Neural progenitor cell (in vitro differentiated cells): ENCODE data around the gene SUGP1. TPM values are rescaled to one million over a fixed set of nuclear protein-coding genes. Genes with fewer than 3 reads are reported as not detected.
A peak's percentile ranks its signal among the peaks of the same experiment; 100 is the strongest.

Experiments
- DNase-seq: peaks from one replicate; pipeline ENCODE4 v3.0.0-alpha.2; 2016; ENCODE audit warnings: low spot score
- H2AFZ ChIP-seq: fragments of 200-600 bp; sonication (generic); replicated peaks from 2 replicates; pipeline ENCODE4 v1.6.1; 2016; ENCODE audit warnings: antibody characterized with exemption
- H3F3A ChIP-seq: fragments of 200-600 bp; sonication (generic); 2 replicates; pipeline ENCODE4 v1.6.1; 2016; ENCODE audit warnings: antibody characterized with exemption, low read depth
- H3K27ac ChIP-seq: fragments of 200-600 bp; sonication (generic); 2 replicates; pipeline ENCODE4 v1.5.1; 2016; ENCODE audit warnings: mild to moderate bottlenecking
- H3K27me3 ChIP-seq: fragments of 200-600 bp; sonication (generic); 2 replicates; pipeline ENCODE4 v1.6.1; 2016; ENCODE audit warnings: mild to moderate bottlenecking, moderate library complexity
- H3K36me3 ChIP-seq: fragments of 200-600 bp; sonication (generic); 2 replicates; pipeline ENCODE4 v1.5.1; 2016
- H3K4me1 ChIP-seq: fragments of 200-600 bp; sonication (generic); 2 replicates; pipeline ENCODE4 v1.6.1; 2016; ENCODE audit warnings: mixed run types
- H3K4me2 ChIP-seq: fragments of 200-600 bp; sonication (generic); 2 replicates; pipeline ENCODE4 v1.6.1; 2016
- H3K4me3 ChIP-seq: fragments of 200-600 bp; sonication (generic); 2 replicates; pipeline ENCODE4 v1.5.1; 2016
- H3K79me2 ChIP-seq: fragments of 200-600 bp; sonication (generic); 2 replicates; pipeline ENCODE4 v1.6.1; 2016; ENCODE audit warnings: low read depth
- H3K9ac ChIP-seq: fragments of 200-600 bp; sonication (generic); 2 replicates; pipeline ENCODE4 v1.6.1; 2016
- H3K9me3 ChIP-seq: fragments of 200-600 bp; sonication (generic); 2 replicates; pipeline ENCODE4 v1.5.1; 2016; ENCODE audit warnings: low read depth
- H4K20me1 ChIP-seq: fragments of 200-600 bp; sonication (generic); 2 replicates; pipeline ENCODE4 v1.6.1; 2016; ENCODE audit warnings: low read depth
- H3K27ac Mint-ChIP-seq: 3 replicates; pipeline ENCODE4 v1.8.0; 2021; ENCODE audit warnings: mixed read lengths
- H3K27me3 Mint-ChIP-seq: 2 replicates; pipeline ENCODE4 v1.8.0; 2022; ENCODE audit warnings: low read depth, mild to moderate bottlenecking, inconsistent platforms, moderate library complexity, mixed read lengths; ENCODE audit not compliant: insufficient read depth
- H3K36me3 Mint-ChIP-seq: 3 replicates; pipeline ENCODE4 v1.8.0; 2021; ENCODE audit warnings: mixed read lengths
- H3K4me1 Mint-ChIP-seq: 3 replicates; pipeline ENCODE4 v1.8.0; 2021; ENCODE audit warnings: mixed read lengths
- H3K4me3 Mint-ChIP-seq: 3 replicates; pipeline ENCODE4 v1.8.0; 2021; ENCODE audit warnings: mild to moderate bottlenecking, moderate library complexity, mixed read lengths
- H3K9me3 Mint-ChIP-seq: 3 replicates; pipeline ENCODE4 v1.8.0; 2020; ENCODE audit warnings: mixed read lengths
- EZH2 ChIP-seq: fragments of 200-600 bp; sonication (generic); IDR thresholded peaks from 2 replicates; pipeline ENCODE4 v1.6.1; 2017; ENCODE audit warnings: antibody characterized with exemption, mild to moderate bottlenecking, moderate library complexity
- EZH2phosphoT487 ChIP-seq: fragments of 200-600 bp; sonication (generic); IDR thresholded peaks from 2 replicates; pipeline ENCODE4 v1.6.1; 2017; ENCODE audit warnings: antibody characterized with exemption
- total RNA-seq: library from RNA; depleted of rRNA; stranded (reverse); fragments of >200 nt; gene quantifications from 2 replicates; pipeline ENCODE4 v1.2.3, GENCODE V29; 2015; ENCODE audit warnings: low replicate concordance
- TF ChIP-seq, protein P1 (sequence below): fragments of 200-600 bp; sonication (generic); IDR thresholded peaks from 2 replicates; pipeline ENCODE4 v1.5.1; 2017; ENCODE audit warnings: antibody characterized with exemption, mild to moderate bottlenecking

Gene SUGP1
- total RNA-seq, 1 donor from 2014 or later = 46.1 TPM

DNA sequence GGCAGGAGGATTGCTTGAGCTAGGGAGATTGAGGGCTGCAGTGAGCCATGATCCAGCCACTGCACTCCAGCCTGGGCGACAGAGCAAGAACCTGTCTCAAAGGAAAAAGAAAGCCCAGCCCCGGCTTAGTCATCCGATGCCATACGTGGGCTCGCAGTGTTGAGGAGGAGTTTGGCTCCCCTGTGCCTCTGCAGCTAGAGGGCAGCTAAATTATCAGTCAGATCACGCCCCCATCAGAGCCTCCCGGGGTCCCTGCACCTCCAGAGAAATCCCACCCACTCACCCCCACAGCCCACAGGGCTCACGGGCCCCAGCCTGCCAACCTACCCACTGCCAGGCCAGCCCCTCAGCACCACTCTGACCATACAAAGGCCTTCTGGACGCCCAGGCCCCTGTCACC, 28.0 kb upstream of the SUGP1 start:
- Mint-ChIP-seq H3K27me3 (peaks cover 4% of the 10 kb centered on the region), H3K9me3 (no peaks in the 10 kb centered on the region), H3K27ac (no peak overlapping the region), H3K4me3 (no peak overlapping the region), H3K4me1 (no peaks in the 10 kb centered on the region), H3K36me3 (peaks cover 21% of the 10 kb centered on the region)
- no peak overlapping the region for H3K9ac ChIP-seq
- H3K9me3 ChIP-seq = no peaks in the 10 kb centered on the region
- H3K27ac ChIP-seq = no peak overlapping the region
- no peaks in the 10 kb centered on the region for H3K79me2 ChIP-seq
- no peaks in the 10 kb centered on the region for H3F3A ChIP-seq
- no peak overlapping the region for H2AFZ ChIP-seq
- H3K27me3 ChIP-seq = no peaks in the 10 kb centered on the region
- H4K20me1 ChIP-seq = peaks cover 6% of the 10 kb centered on the region
- TF ChIP-seq EZH2 = no peak
- no peak for TF ChIP-seq EZH2phosphoT487
- TF ChIP-seq, protein P1, sequence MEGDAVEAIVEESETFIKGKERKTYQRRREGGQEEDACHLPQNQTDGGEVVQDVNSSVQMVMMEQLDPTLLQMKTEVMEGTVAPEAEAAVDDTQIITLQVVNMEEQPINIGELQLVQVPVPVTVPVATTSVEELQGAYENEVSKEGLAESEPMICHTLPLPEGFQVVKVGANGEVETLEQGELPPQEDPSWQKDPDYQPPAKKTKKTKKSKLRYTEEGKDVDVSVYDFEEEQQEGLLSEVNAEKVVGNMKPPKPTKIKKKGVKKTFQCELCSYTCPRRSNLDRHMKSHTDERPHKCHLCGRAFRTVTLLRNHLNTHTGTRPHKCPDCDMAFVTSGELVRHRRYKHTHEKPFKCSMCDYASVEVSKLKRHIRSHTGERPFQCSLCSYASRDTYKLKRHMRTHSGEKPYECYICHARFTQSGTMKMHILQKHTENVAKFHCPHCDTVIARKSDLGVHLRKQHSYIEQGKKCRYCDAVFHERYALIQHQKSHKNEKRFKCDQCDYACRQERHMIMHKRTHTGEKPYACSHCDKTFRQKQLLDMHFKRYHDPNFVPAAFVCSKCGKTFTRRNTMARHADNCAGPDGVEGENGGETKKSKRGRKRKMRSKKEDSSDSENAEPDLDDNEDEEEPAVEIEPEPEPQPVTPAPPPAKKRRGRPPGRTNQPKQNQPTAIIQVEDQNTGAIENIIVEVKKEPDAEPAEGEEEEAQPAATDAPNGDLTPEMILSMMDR = no peak
- no peak for DNase-seq
- no peaks in the 10 kb centered on the region for H3K4me1 ChIP-seq
- no peaks in the 10 kb centered on the region for H3K36me3 ChIP-seq
- H3K4me2 ChIP-seq = no peak overlapping the region
- no peak overlapping the region for H3K4me3 ChIP-seq

DNA sequence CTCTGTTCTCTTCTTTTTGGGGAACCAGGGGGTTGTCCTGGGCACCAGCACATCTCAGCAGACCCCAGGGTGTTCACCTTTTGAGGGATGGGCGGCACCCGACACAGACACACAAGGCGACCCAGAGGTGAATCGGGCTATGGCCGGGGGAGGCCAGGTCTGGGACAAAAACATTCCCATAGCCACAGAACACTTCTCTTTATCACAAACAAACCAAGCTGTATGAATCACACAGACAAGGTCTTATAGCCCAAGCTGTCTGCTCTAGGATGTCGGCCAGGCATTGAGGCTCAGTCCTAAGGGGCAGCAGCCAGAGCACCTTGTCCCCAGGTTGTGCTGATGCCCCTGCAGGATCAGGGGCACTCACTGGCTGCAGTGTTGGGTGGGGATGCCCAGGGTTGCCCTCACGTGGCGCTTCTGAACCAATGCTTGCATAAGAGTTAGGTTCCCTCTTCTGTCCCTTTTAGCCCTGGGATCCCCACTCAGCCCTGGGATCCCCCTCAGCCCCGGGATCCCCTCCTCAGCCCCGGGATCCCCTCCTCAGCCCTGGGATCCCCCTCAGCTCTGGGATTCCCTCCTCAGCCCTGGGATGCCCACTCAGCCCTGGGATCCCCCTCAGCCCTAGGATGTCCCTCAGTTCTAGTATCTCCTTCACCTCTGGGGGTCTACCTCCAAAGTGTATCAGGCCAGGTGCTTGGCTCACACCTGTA, 27.2 kb upstream of the SUGP1 start:
- Mint-ChIP-seq H3K4me1 (no peaks in the 10 kb centered on the region), H3K27ac (no peak overlapping the region), H3K27me3 (peaks cover 4% of the 10 kb centered on the region), H3K4me3 (no peak overlapping the region), H3K9me3 (no peaks in the 10 kb centered on the region), H3K36me3 (peaks cover 21% of the 10 kb centered on the region)
- Histone ChIP-seq H3K27me3 (no peaks in the 10 kb centered on the region), H3K27ac (no peak overlapping the region), H3K9me3 (no peaks in the 10 kb centered on the region), H3K9ac (no peak overlapping the region), H3K36me3 (no peaks in the 10 kb centered on the region), H2AFZ (no peak overlapping the region), H3K4me1 (no peaks in the 10 kb centered on the region), H3K4me3 (no peak overlapping the region), H3K79me2 (no peaks in the 10 kb centered on the region), H3K4me2 (no peak overlapping the region), H3F3A (no peaks in the 10 kb centered on the region), H4K20me1 (peaks cover 12% of the 10 kb centered on the region)
- DNase-seq = no peak
- TF ChIP-seq EZH2phosphoT487 (no peak), EZH2 (no peak)
- TF ChIP-seq, protein P1 = no peak

DNA sequence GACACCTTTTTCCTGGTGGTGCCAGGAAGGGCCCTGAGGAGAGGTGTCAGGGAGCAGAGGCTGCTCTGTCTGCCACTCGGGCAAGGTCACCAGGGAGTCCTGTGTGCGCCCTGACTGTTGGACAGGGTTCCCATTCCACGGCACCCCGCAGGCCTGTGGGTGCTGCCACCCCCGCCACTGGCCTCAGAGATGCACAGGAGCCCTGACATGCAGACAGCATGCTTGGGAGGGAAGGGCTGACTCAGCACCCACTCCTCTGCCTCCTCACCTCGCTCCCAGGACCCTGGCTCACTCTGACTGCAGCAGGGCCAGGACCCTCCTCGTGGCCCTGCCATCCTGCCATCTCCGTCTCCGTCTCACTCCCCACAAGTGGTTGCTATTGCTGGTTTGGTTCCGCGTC, 25.7 kb upstream of the SUGP1 start:
- peaks cover 17% of the 10 kb centered on the region for H4K20me1 ChIP-seq
- peaks cover 21% of the 10 kb centered on the region for H3K36me3 Mint-ChIP-seq
- no peak overlapping the region for H3K27ac Mint-ChIP-seq
- H3K4me2 ChIP-seq = no peak overlapping the region
- no peaks in the 10 kb centered on the region for H3K36me3 ChIP-seq
- DNase-seq = no peak
- H3K4me3 ChIP-seq = no peak overlapping the region
- peak overlapping the region; percentile 56 for H3K4me3 Mint-ChIP-seq
- no peaks in the 10 kb centered on the region for H3K4me1 Mint-ChIP-seq
- no peak overlapping the region for H3K27ac ChIP-seq
- no peaks in the 10 kb centered on the region for H3K79me2 ChIP-seq
- no peak overlapping the region for H2AFZ ChIP-seq
- H3F3A ChIP-seq = peaks cover 5% of the 10 kb centered on the region
- TF ChIP-seq EZH2 (no peak), EZH2phosphoT487 (no peak)
- TF ChIP-seq, protein P1 = no peak
- no peaks in the 10 kb centered on the region for H3K9me3 Mint-ChIP-seq
- no peak overlapping the region for H3K9ac ChIP-seq
- H3K9me3 ChIP-seq = no peaks in the 10 kb centered on the region
- no peaks in the 10 kb centered on the region for H3K4me1 ChIP-seq
- H3K27me3 Mint-ChIP-seq = peaks cover 2% of the 10 kb centered on the region
- no peaks in the 10 kb centered on the region for H3K27me3 ChIP-seq
